Hippocampal formation (tissue), 2 donors: Measurements from ENCODE around the gene ALLC.

ENCODE experiments used
- DNase-seq, 2 donors: peaks; one replicate each; lab custom pipeline; 2025; lab: John Stamatoyannopoulos, UW

Gene ALLC

DNA sequence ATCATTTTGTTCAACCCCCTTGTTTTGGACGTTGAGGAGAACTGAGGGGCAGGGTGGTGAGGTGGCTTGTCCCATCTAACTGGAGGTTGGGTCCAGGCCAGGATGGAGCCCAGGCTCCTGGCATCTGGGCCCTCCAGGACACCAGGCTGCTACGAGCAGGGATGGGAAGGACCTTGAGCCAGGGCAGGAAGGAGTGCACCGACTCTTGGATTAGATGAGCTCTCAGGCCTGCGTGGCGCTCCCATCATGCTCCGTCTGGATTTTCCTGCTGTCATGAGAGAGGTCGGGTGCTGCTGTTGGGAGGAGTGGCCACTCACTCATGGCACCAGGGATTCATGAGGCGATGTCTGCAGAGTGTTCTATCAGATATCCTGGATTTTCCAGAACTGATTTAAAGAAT is 18.3 kb upstream of the ALLC start:
- DNase-seq: no peak

GRCh38 chr2:3641181-3641580 is 16.8 kb upstream of the ALLC start:
- no peak for DNase-seq

DNA sequence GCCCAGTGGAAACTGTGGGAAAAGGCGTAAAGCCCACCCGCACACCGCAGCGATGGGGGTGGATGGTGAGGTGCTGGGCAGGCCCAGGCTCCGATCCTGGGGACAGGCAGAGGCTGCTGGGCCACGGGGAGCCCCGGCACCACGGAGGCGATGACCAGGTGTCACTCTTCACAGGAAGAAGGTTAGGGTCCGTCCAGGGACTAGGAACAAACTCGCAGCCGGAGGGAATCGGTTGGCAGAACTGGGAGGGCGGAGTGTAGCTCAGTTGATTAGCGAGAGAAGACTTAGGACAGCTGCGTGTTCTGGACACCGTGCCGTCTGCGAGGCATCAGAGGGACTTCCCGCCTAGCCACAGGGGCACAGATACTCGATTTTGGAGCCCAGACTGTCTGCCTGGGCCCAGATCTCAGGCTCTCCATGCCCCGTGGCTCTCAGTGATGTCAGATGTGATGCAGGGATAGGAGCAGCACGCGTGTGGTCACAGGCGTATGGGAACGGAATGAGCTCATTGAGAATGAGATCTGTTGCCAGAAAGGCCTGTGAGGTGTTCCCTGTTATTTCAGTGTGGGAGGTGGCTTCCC is 16.1 kb upstream of the ALLC start:
- DNase-seq: no peak

DNA sequence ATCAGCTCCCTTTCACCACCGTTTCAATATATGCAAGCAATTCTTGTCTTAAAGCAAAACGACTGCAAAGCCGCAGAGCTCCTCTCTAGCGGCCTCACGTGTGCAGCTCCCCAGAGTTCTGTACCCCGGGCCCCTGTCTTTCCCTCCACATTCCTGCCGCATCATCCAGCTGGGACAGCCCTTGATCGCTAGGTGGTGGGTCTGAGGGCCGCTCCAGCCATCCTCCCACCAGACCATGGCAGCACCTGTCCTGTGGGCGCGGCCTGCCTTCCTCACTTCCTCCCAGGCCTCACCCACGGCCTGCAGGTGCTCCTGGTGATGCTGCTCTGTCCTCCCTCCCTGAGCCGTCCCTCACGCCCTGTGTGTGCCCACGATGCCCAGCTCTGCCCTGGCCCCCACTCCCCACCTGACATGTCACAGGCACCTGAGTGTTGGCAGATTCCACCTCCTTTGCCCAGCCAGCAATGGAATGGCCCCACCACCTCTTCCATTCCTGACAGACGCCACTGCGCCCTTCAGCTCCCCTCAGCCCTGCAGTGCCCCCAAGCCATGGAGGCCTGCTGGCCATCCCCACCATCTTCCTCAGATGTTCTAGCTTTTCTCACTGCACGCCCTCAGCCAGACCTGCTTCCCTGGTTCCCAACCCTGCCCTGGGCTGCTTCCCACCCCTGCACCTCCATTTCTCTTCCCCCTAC is 15.3 kb upstream of the ALLC start:
- no peak for DNase-seq

- no peak for DNase-seq
These were observed 14.4 kb upstream of the ALLC start for GRCh38 chr2:3643371-3644245.

DNA sequence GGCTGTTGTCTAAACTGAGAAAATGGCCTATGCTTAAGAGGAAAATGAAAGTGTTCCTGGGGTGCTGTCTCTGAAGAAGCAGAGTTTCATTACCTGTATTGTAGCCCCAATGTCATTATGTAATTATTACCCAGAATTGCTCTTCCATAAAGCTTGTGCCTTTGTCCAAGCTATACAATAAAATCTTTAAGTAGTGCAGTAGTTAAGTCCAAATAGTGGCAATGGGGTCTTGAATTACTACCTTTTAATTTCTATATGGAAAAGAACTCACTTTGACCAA is 13.8 kb upstream of the ALLC start:
- DNase-seq: no peak

- DNase-seq: no peak
These were observed 13.0 kb upstream of the ALLC start for GRCh38 chr2:3644891-3645605.

DNA sequence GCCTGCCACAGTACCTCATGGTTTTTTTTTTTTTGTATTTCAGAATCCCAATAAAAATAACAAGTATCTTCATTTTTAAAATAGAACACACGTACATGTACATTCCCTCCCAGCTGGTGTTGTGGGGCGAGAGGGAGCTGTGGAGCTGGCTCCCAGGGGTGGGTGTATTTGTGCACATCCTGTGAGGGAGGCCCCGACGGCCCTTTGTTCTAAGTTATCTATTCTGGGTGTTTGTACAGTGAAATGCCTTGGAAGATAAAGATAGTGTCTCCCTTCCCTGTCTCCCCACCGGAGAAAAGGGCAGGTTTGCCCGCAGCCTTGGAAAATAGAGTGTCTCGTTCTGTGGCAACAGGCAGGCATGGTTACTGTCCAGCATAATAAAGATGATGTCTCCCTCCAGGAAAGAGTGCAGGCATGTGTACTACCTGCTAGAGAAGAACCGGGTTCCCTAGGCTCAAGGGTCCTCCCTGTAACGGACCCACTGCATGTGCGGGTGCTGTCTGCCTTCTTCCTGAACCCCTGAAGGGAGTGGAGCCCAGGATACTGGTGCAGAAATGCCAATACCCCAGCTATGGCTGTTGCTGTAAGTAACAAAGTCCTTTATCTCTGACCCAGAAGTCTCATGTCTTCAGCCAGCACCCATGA is 12.1 kb upstream of the ALLC start:
- no peak for DNase-seq

DNA sequence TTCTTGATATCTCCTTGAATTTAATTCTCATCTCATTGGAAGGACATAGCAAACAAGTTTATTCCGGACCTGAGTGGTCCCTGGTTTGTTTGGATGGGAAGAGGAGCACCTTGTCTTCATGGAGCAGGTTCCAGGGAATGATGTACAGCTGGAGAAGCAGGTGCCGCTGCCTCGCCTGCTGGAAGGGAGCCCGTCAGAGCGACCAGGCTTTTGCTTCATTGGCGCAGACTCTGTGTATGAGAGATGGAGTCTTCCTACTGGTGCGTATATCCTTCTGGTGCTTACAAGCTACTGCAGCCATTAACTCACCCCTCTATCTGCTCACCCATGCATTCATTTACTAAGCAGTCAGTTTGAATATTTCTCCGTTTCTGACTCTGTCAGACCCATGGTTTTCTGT is 11.6 kb upstream of the ALLC start:
- DNase-seq: no peak

GRCh38 chr2:3647246-3647645 is 10.8 kb upstream of the ALLC start:
- no peak for DNase-seq

DNA sequence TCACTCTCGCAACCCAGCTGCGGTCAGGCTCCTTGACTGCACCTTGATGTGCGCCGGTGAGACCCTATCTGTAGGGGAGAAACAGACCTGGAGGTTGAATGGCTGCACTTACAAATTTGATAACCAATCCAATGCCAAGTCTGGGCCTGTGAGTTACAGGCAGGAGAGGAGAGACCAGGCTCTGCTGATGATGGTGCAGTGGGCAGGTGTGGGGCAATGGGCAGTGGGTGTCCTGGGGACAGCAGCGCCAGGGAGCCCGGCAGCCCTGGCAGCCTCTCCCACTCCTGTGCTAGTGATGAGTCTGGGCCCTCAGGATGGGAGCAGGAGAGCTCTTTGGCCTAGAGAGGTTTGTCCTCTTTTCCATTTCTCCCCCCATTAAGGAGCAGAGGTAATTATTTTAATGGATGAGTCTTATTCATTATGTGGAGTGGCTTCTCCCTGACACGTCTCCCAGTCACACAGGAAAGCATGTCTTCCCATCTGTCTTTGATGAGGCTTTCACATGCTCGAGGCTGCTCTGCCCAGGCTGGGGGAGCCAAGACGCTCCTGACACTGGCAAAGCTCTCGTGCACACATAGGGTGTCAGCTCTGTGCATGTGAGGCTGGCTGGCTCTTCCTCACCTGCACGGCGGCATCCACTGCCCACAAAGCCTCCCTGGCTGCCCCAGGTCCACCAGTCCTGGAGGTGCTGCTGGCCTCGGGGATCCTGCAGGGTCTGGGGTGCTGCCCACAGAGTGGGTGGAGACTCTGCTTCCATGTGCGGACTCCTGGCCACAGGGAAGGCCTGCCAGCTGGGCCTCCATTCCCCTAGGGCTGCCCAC is 10.0 kb upstream of the ALLC start:
- no peak for DNase-seq

GRCh38 chr2:3648652-3649177 is 9.3 kb upstream of the ALLC start:
- no peak for DNase-seq

GRCh38 chr2:3649581-3649980 is 8.4 kb upstream of the ALLC start:
- no peak for DNase-seq

DNA sequence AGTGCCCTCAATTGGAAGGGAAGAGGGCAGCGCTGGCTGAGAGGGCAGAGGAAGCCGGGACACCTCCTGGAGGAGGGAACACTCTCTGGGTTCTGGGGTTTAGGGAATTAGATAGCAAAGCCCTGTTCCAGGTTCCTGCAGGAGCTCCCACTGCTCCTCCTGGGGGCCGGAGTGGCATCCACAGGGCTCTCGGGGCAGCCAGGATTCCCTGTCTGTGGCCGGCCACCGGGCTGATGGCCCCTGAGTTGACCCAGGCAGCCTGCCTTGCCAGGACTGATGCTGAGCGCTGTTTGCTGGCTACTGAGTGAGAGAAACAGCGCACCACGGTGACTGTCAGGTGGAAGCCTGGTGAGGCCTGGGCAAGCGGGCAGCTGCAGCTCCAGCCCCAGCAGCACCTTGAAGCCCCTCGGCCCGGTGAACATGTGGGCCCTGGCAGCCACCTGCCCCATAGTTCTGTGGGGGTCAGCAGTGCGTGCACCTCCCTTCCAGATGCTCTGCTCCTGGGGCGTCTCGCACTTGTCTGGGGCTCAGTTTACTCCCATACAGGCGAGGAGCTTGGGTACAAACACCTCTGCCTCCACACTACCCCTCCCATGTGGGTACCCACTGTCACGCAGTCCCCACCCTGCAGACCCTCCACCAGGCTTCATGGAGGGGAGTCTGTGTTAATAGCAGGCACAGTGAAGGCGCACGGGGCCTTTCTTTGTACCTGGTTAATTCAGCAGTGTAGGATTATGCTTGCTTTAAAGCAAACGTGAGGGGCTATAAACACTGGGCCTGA is 7.7 kb upstream of the ALLC start:
- no peak for DNase-seq

DNA sequence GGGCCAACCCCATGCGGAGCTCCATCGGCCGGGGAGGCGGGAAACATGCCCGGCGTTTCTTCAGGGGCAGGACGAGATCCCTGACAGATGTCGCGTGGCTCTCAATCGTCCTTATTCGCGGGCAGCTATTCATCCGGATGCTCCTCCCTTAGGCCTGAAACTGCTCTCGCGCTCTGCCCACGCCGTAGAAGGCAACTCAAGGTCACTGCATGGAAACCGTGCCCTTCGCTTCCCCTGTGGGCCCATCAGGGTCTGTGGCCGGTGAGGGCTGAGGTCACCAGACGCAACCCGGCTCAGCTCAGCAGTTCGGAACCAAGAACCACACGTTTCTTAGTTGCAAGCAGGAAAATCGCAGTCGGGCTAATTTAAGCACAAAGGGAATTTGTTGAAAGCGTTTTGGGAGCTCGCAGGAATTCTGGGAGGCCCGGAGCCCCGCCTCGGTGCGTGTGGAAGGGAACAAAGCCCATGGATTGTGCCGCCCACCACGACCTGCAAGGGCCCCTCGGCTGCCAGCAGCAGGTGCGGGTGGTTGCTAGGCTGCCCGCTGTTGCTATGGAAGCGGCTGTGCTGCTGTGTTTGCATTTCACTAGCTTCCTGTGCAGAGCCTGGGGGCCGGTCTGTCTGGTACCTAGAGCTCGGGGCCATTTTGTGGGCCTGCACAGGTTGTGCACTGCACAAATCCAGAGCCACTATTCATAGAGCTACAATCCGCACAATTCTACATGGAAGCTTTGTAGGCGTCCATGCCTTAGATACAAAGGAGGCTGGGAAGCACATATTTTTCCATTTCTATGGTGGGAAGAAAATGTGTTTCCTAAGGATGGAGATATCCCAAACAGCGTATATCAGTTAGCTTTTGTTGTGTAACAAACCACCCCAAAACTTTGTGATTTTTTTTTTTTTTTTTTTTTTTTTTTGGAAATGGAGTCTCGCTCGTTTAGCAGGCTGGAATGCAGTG is 6.0 kb upstream of the ALLC start:
- peak; percentile 45 to 59 for DNase-seq

DNA sequence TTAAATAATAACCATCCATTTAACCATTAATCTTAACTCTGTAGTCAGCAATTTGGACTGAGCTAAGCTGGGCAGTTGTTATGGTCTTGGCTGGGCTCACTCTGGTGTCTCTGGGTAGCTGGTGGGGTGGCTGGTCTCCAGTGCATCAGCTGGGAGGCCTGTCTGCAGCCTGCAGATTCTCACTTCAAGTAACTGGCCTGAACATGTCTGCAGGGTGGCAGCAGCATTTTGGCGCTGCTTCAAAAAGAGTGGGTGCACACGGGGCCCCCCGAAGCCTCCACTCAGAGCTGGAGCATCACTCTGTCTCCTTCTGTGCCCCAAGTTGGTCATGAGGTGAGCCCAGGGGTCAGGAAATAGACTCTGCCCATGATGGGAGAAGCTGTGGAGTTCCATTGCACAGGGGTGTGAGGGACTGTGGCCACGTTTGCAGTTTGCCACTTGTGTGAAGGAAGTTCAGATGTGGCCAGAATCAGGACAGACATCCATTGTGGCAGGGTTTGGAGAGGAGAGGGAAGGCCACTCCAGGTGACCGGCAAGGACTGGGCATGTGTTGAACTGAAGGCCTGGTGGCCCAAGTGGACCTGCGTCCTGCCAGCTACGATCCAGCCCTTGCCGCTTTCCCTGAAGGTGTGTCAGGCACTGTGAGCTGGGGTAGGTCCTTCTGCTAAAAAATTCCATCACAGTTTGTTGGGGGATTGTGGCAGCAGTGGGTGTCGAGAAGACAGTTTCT is 4.9 kb upstream of the ALLC start:
- no peak for DNase-seq

GRCh38 chr2:3654011-3654410 is 4.0 kb upstream of the ALLC start:
- no peak for DNase-seq

DNA sequence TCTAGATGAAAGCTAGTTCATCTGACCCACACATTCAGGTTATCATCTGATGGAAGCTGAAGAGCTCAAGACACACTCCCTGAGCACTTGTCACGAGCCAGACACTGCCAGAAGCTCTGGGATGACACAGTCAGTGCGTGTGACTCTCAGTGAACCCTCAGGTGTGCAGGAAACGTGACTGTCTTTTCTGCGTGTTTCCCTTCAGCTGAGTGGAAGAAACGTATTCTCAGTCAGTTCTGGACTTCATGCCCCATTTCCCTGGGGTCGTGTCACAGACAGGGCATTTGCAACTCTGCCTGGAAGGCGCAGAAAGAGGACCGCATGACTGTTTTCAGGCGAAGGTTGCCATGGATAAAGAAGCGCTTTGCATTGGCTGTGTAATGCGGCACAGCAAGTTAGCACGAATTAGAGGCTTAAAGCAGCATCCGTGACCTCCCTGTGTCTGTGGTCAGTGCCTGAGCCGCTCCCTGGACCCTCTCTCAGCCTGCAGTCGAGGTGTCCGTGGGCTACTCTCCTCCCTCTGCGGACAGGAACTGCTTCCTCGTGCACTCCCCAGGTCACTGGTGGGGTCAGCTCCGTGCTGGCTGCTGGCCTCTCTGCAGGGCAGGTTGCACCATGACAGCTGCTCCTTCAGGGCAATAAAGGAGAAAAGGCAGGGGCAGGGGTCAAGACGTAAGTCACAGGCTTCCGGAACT is 3.3 kb upstream of the ALLC start:
- no peak for DNase-seq
